NCI-H345 treated with DMSO at 0.1 percent for 48 hours (cell line): ENCODE results near the gene PRR29.
"Not testable (repeated sequence)": the region's sequence is repeated elsewhere in the genome, so short reads cannot be mapped to it uniquely, and the experiment has no call there.

Experiments used
- DNase-seq: peaks from one replicate; lab custom pipeline; 2025; ENCODE audit not compliant: unreplicated experiment; lab: John Stamatoyannopoulos, UW

The PRR29 gene

DNA sequence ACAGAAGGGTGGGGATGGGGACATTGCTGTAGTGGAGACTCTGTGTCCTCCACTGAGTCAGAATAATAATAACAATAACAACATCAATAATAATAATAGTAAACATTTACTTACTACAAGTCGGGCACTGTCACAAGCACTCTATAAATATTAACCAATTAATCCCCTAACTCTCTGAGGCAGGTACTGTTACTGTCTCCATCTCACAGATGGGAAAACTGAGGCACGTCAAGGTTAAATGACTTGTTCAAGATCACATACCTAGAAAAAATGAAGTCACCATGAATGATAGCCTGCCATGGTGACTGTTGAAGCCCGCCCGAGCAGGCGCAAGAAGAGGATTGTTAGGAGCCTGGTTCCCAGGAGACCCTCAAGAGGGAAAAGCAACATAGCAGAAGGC, 10.2 kb downstream of the PRR29 start:
- DNase-seq = no peak

DNA sequence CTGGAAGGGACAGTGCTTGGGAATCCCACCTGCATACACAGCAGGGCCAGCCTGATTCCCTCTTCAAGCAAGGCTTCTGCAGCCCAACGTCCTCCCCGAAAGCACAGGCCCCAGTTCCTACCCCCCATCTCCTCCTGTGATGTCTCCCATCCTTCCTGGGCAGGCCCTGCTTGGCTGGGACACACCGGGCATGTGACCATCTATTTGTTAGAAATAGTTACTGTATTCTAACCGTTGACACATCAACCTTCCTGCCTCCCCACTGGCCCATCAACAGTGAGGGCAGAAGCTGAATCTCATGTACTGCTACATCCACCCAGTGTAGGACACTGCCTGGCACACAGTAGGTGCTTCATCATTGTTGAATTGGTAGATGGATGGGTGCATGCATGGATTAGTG, 10.7 kb downstream of the PRR29 start:
- DNase-seq = no peak

DNA sequence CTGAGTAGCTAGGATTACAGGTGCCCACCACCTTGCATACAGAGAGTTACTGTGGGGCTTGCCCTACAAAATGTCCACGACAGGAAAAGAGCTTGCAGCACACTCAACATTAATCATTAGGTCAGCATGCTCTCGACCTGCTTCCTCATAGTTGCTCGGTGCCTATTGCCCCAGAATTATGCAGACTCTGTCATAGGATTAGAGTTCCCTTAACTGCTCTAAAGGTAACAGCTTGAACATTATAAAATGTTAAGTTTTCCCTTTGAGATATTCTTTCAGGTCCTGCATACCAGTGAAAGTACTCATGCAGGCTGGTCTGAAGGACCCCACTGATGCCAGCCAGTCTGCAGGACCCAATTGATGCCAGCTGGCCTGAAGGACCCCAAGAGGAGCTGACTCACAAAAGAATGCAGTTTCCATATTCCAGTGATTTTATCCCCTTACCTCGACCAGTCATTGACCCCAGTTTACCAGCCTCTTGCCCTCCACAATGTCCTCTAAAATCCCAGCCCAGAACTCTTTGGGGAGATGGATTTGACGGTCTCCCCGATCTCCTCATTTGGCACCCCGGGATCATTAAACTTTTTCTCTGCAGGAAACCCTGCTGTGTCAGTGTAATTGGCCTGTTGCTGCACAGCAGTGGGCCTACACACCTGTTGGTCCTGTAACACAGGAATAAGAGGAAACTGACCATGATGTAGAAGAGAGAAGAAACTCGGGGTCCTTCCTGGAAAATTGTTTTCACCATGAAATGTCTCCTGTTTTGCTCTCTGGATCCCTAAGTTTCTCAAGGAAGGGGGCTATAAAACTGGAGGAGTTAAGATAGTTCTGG, 11.6 kb downstream of the PRR29 start:
- DNase-seq = no peak

DNA sequence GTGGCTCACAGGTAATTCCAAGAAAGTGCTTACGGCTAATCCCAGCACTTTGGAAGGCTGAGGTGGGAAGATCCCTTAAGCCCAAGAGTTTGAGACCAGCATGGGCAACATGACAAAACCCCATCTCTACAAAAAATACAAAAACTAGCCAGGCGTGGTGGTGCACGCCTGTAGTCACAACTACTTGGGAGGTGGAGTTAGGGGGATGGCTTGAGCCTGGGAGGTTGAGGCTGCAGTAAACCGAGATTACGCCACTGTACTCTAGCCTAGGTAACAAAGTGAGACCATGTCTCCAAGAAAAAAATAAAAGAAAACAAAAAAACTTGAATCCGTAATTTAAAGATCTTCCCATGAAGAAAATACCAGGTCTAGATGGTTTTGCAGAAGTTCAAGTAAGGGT, 17.3 kb downstream of the PRR29 start:
- DNase-seq = no peak

DNA sequence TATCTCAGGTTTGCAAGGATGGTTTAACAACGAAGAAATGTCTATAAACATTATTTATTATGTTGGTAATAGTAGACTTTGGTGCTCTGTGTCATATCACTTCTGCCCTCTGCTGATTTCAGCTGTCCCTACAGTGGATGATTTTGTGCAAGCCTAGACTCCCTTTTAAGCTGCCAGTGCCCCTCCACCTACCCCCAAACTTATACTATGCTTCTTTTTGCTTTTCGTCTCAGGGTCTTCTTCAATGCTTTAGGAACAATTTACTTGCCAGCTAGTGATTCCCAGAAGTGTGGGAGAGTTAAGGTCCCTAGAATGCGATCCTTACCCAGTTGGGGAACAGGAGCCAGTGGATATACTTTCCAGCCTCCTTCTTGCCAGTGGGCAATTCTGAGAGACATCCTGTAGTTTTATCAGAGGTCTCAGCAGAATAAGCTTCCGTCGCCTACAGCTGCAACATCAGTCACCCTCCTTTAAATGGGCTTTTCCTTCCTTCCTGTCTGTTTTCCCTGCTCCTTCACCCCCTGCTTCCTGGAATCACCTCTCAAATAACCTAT, 18.2 kb downstream of the PRR29 start:
- no peak for DNase-seq

DNA sequence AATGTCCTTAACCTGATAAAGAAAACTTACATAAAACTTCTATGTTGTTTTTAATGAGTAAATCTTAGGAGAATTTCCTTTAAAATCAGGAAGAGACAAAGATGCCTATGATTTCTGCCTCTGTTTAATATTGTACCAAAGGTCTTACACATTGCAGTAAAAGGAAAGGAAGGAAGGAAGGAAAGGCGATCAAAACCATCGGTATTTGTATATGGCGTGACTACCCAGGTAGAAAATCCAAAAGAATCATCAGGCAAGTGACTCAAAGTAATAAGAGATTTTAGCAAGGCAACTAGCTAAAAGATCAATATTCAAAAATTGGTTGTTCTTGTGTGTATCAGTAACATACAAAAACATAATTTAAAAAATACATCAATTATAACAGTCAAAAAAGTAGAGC, 18.8 kb downstream of the PRR29 start:
- no peak for DNase-seq

DNA sequence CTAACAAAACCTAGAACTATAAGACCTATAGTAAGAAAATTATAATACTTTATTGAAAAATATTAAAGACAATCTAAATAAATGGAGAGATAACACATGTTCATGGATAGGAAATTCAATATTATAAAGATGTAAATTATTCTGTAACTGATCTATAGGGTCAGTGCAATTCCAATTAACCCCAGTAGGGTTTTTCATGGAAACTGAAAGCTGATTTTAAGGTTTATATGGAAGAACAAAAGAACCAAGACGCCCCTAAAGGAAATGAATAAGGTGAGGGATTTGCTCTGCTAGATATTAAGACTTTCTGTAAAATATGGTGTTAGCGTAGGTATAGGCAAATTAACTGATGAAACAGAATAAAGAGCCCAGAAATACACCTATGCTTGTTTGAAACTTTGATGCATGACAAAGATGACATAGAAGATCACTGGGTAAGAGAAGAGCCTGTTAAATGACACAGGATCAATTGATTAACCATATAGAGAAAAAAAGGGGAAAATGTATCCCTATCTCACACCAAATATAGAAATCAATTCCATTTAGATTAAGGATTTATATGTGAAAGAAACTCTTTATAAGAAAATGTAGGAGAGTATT, 19.3 kb downstream of the PRR29 start:
- DNase-seq = no peak

DNA sequence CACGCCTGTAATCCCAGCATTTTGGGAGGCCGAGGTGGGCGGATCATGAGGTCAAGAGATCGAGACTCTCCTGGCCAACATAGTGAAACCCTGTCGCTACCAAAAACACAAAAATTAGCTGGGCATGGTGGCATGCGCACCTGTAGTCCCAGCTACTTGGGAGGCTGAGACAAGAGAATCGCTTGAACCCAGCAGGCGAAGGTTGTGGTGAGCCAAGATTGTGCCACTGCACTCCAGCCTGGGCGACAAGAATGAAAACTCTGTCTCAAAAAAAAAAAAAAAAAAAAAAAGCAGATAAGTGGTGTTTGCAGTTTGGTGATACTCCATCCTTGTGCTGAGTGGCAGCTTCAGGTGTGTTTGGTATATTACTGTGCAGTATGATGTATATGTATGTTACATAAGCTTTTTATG, 21.4 kb downstream of the PRR29 start:
- not testable (repeated sequence) for DNase-seq

DNA sequence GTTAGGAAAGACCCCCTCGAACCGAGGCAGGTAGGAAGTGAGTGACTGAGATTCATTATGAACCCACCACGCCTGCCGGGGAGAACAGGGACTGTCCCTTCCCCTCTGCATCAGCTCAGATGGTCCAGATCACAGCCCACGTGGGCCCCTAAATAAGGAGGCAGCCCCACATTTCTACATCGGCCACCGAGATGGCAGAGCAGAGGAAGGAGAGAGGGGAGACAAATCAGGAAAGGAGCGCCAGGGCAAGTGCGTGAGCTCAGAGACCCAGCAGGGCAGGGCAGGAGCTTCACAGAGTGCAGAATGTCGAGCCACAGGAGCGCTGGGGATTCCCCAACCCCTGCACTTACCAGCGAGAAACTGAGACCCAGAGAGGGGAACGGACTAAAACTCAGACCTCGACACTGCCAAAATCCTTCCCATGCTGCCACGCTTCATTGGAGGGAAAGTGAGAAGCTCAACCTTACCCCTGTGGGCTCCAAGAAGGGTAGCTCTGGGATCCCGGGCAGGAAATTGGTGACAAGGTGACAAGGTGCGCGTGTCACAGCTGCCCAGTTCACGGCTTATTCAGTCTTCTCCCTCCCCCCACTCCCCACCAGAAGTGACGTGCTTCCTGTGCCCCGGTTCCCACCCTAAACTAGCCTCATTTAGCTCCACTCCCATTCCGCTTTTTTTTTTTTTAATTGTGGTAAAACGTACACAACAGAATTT, 22.1 kb downstream of the PRR29 start, which contains the start of gene ICAM2:
TSS of gene ICAM2 (minus strand) at position 578 of the 711 bp plus-strand sequence. CDS start 13,942 bp downstream, outside the sequence.
- no peak for DNase-seq

DNA sequence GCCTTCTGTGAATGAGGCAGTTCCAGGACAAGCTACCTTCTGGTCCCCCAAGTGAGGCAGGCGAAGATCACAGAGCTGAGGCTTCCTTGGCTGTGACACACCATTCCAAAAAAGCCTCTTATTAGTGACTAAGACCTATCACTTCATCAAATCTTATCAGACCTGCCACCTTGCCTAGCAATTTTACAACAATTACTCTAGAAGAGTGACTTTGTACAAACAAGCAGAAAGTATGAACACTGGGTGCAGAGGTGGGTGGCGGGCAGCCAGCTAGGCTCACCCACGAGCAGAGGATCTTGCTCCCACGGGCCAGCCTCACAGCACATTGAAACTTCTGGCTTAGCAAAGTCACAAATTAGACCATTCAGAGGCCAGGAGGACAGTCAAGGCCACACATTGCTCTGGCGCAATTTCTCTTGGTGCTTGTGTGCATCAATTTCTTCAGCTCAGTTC, 24.5 kb downstream of the PRR29 start:
- DNase-seq = no peak

DNA sequence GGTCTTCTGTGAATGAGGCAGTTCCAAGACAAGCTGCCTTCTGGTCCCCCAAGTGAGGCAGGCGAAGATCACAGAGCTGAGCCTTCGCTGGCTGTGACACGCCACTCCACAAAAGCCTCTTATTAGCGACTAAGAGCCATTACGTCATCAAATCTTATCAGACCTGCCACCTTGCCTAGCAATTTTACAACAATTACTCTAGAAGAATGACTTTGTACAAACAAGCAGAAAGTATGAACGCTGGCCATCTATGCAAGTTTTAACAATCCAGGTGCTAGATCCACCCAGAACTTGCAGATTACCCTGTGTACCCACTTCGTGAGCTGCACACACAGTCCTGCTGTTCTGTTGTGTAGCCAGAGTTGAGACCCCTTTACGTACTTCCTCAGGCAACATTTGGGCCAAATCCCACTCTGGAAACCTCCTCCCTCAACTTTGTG, 26.1 kb downstream of the PRR29 start:
- no peak for DNase-seq

DNA sequence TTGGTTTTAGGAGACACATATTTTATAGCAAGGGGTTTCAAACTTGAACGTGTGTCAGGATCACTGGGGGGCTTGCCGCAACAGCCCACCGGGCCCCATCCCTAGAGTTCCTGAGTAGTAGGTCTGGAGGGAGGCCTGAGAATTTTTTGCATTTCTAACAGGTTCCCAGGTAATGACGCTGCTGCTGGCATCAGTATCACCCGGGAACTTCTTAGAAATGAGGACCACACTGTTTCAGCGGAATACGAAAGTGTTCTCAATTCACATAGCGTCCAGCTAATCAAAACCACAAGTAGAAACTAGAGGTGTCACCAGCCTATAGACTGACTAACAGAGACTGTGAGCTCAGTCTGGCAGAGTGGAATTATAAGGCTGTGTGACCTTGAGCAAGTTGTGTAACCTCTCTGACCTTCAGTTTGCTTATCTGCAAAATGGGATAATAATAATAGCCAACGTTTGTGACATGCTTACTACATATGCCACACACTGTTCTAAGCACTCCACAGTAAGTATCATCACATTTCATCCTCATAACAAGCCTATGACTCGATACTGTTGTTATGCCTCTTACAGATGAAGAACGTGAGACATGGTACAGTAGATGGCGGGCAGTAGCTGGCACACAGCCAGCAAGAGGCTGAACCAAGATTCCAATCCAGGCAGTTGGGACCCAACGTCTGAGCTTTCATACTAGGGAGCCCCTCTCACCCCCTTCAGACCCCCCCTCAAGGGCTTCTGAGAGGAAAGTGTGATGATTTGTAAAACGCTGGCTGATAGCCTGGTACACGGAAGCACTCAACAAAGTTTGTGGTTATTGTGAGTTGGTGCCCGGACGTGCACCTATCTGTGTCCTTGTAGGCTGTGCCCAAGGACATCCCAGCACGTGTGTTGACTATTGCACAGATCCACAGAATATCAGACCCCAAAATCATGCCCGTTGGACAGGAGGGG, 26.9 kb downstream of the PRR29 start:
- no peak for DNase-seq

DNA sequence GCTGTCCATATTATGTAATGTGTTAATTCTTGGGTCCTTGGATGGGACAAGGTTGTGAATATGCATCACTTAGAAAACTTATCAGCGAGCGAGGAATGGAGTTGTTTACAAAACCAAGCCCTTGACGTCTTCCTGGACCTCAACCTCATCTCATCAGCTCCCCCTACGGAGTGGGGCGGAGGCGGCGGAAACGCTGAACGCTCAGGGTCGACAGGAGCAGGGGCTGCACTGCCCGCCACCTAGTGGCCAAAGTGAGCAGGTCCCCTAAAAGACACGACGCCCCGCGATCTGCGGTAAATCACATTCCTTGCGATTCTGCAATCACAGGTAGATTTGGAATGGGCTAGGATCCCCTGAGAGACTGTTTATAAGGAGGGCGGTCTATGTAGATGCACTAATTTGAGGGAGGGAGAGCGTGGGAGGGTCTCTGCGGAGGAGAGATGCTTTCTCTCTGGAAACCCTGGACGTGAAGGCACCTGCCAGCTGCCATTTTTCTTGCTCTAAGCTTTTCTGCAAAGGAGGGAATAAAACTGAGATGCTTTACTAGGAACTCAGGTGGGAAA, 27.7 kb downstream of the PRR29 start:
- DNase-seq = peak; percentile 68

DNA sequence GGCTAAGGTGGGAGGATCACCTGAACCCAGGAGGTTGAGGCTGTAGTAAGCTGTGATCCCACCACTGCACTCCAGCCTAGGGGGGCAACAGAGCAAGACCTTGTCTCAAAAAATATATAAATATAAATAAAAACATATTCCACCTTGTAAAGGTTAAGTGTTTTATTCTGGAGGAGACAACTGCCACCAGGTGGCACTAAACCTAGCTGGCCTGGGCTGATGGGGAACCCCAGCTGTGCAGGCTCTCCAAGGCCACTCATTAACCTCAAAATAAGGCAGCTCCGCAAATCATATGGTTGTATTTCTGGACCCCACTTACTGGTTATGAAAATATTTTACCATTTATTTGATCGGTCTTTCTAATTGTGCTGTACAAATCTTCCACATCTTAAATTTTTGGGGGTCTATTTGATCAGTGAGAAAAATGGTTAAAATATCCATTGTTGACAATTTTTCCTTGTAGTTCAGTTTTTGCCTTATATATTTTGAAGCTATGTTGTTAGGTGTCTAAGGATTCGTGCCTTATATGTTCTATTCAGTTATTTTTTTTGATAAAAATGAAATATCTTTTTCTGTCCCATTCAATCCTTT, 30.8 kb downstream of the PRR29 start:
- DNase-seq = peak; percentile 27

DNA sequence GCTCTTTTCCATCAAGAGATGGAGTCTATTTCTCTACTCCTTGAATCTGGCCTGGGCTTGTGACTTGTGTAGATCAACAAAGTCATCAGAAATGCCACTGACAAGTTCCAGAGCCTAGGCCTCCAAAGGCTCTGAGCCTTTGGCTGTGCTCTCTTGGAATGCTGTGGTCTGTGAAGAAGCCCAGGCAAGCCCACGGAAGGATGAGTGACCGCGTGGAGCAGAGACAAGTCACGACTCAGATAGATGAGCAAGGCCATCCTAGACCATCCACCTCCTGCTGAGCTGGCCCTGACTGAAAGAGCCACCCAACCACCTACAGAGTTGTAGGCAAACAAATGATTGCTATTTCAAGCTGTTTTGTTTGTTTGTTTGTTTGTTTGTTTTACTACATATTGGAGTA, 33.9 kb downstream of the PRR29 start:
- DNase-seq = no peak

DNA sequence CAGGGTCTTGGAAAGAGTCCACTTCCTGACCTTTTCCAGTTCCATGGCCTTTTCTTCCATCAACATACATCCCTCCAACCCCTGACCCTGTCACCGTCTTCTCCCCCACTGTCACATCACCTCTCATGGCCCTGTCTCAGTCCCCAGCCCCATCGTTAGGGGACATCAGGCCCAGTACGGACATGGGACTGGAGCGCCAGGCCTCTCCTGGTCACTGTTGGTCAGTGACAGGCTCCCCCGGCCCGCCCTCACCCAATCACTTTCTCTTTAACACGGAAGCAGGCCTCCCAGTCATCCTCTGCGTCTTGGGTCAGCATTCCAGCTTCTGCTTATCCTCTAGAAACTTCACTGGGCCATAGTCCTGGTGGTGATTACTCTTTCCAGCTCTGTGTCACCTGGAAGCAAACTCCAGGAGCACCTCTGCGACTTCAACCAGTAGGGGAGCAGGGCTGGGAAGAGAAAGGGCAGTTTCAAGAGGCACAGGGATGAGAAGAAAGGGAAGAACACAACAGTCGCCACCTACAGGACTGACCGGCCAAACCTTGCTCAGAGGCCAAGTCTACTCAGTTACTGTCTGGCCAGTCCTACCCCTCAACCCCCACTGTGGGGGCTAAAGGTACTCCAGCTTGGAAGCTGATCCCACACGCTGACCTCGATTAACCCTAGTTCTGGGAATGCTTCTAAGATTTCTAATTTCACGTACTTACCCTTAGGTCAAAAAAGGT, 38.2 kb downstream of the PRR29 start:
- DNase-seq = no peak

DNA sequence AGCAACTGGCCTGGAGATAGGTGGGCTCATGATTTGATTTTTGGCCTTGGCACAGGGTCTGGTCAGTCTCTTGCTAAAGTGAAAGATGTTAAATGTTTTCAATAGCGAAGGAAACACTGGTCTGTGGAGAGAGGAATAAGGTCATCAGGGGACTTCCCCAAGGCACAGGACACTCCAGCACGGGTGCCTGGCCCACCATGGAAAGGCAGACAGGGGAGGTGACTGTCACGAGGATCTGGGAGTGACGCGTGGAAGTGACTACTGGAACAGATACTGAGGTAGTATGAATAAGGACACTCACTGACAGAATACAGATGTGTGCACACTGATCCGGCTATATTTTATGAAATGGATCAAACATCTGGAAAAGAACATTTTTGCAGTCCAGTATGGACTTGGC, 39.0 kb downstream of the PRR29 start:
- DNase-seq = no peak

DNA sequence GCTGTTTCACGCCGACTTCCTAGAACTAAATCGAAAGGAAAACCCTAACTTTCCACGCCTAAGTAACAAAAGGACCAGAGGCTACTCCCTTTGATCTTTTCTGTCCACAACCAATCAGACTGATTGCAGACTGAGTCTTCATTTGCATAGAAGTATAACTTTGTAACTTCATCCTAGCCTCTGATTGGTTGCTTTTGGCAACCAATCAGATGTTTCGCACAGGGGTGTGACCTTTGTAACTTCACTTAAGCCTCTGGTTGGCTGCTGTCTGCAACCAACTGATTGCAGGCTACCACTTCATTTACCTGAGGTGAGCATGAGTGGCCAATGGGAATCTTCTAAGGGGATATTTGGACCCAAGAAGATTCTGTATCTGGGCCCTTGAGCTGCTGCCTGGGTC, 39.7 kb downstream of the PRR29 start:
- DNase-seq = no peak
